ENCODE results near the gene PDE7B. TPM values are rescaled to one million over a fixed set of nuclear protein-coding genes. Genes with fewer than 3 reads are reported as not detected.
"Not testable (repeated sequence)": the region's sequence is repeated elsewhere in the genome, so short reads cannot be mapped to it uniquely, and the experiment has no call there.

PDE7B gene
- total RNA-seq, 2 experiments from 2014 or later = 0.73 to 1.1 TPM

DNA sequence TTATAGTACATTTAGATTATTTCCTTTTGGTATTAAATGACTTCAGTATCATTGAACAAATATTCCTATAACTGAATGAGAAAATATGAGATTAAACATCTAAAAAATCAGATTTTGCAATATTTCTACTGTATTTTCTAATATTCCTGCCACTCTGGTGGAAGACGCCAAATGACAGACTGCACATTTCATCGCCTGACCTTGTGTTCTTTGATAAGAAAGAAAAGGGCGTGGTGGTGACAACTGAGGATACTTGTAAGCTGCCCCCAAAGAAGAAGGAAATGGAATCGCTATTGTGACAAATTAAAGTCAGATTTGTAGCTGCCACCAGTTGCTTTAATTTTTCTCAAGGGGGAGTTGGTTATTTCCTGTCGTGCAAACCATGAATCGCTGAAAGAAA lies 267.3 kb downstream of the PDE7B start:
- no peaks in the 10 kb centered on the region for H3K27me3 Mint-ChIP-seq
- intact Hi-C loops (cut with DNase I, micrococcal nuclease) = no loop called here
- DNase-seq = no peak
- no peaks in the 10 kb centered on the region for H3K4me1 Mint-ChIP-seq
- no peak overlapping the region for H3K27ac Mint-ChIP-seq
- ChIA-PET CTCF (interaction anchor here (0.6 kb wide), 1 partner anchor 14 kb away, joined by 3 read pairs; no protein-coding TSS in a partner anchor), POLR2A (no interaction called here)
- ATAC-seq = no peak
- no peaks in the 10 kb centered on the region for H3K9me3 Mint-ChIP-seq (ENCODE audit: low read depth)
- no peaks in the 10 kb centered on the region for H3K36me3 Mint-ChIP-seq (ENCODE audit: low read depth)
- no peak overlapping the region for H3K4me3 Mint-ChIP-seq

- Mint-ChIP-seq H3K4me1 (no peaks in the 10 kb centered on the region), H3K9me3 (ENCODE audit: low read depth) (no peaks in the 10 kb centered on the region), H3K27me3 (no peaks in the 10 kb centered on the region), H3K27ac (no peak overlapping the region), H3K4me3 (no peak overlapping the region), H3K36me3 (ENCODE audit: low read depth) (no peaks in the 10 kb centered on the region)
- intact Hi-C loops (cut with DNase I, micrococcal nuclease) = no loop called here
- ATAC-seq (no peak), DNase-seq (no peak)
- CTCF ChIA-PET = interaction anchor here (1.5 to 1.7 kb wide), 2 partner anchors 30 to 103 kb away, joined by 4 read pairs; no protein-coding TSS in a partner anchor
- POLR2A ChIA-PET = no interaction called here
Measured at GRCh38 chr6:136123468-136123867, 272.0 kb downstream of the PDE7B start.

- Mint-ChIP-seq H3K4me3 (no peak overlapping the region), H3K27me3 (no peaks in the 10 kb centered on the region), H3K27ac (no peak overlapping the region), H3K36me3 (ENCODE audit: low read depth) (no peaks in the 10 kb centered on the region), H3K9me3 (ENCODE audit: low read depth) (no peaks in the 10 kb centered on the region), H3K4me1 (no peaks in the 10 kb centered on the region)
- ChIA-PET POLR2A (no interaction called here), CTCF (no interaction called here)
- DNase-seq (no peak), ATAC-seq (no peak)
- intact Hi-C loops (cut with DNase I, micrococcal nuclease) = no loop called here
Measured at GRCh38 chr6:136125585-136125984, 274.1 kb downstream of the PDE7B start.

GRCh38 chr6:136127873-136128272 lies 276.4 kb downstream of the PDE7B start:
- ATAC-seq (no peak), DNase-seq (no peak)
- no peaks in the 10 kb centered on the region for H3K4me1 Mint-ChIP-seq
- intact Hi-C loops (cut with DNase I, micrococcal nuclease) = no loop called here
- ChIA-PET CTCF (interaction anchor here (0.7 kb wide), 1 partner anchor 160 kb away, joined by 3 read pairs; no protein-coding TSS in a partner anchor), POLR2A (no interaction called here)
- H3K27me3 Mint-ChIP-seq = no peaks in the 10 kb centered on the region
- no peaks in the 10 kb centered on the region for H3K9me3 Mint-ChIP-seq (ENCODE audit: low read depth)
- no peak overlapping the region for H3K4me3 Mint-ChIP-seq
- H3K27ac Mint-ChIP-seq = no peak overlapping the region
- H3K36me3 Mint-ChIP-seq (ENCODE audit: low read depth) = no peaks in the 10 kb centered on the region

- Mint-ChIP-seq H3K9me3 (ENCODE audit: low read depth) (no peaks in the 10 kb centered on the region), H3K4me3 (no peak overlapping the region), H3K27ac (no peak overlapping the region), H3K36me3 (ENCODE audit: low read depth) (no peaks in the 10 kb centered on the region), H3K4me1 (no peaks in the 10 kb centered on the region), H3K27me3 (no peaks in the 10 kb centered on the region)
- ChIA-PET POLR2A (no interaction called here), CTCF (interaction anchor here (0.7 kb wide), 1 partner anchor 15 kb away, joined by 3 read pairs; no protein-coding TSS in a partner anchor)
- DNase-seq = no peak
- intact Hi-C loops (cut with DNase I, micrococcal nuclease) = no loop called here
- ATAC-seq = no peak
Measured at GRCh38 chr6:136129365-136129764, 277.9 kb downstream of the PDE7B start.

DNA sequence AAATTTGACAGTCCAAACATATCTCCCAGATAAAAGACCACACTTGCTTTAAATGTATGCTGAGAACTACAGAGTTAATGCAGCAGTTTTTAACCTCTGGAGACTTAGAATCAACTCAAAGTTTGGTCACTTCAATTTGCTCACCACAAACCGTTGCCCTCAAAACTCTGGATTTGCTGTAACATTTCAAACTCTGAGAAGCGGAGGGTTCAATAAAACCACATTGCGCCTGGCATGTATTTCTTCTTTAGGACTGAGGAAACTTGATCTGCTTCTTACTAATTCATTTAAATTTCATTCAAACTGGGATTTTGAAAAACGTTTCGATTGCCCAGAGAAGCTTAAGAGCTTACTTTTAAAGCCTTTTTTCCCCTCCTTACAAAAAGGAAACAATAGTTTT lies 282.8 kb downstream of the PDE7B start:
- no peaks in the 10 kb centered on the region for H3K4me1 Mint-ChIP-seq
- H3K36me3 Mint-ChIP-seq (ENCODE audit: low read depth) = no peaks in the 10 kb centered on the region
- ATAC-seq (no peak), DNase-seq (no peak)
- no peak overlapping the region for H3K4me3 Mint-ChIP-seq
- no peaks in the 10 kb centered on the region for H3K27me3 Mint-ChIP-seq
- POLR2A ChIA-PET = no interaction called here
- CTCF ChIA-PET = no interaction called here
- no peak overlapping the region for H3K27ac Mint-ChIP-seq
- no peaks in the 10 kb centered on the region for H3K9me3 Mint-ChIP-seq (ENCODE audit: low read depth)
- intact Hi-C loops (cut with DNase I, micrococcal nuclease) = no loop called here

GRCh38 chr6:136134751-136135150 lies 283.2 kb downstream of the PDE7B start:
- ChIA-PET CTCF (interaction anchor here (0.6 to 0.7 kb wide), 2 partner anchors 45 to 150 kb away, joined by 4 read pairs; no protein-coding TSS in a partner anchor), POLR2A (no interaction called here)
- intact Hi-C loops (cut with DNase I, micrococcal nuclease) = no loop called here
- no peaks in the 10 kb centered on the region for H3K36me3 Mint-ChIP-seq (ENCODE audit: low read depth)
- no peaks in the 10 kb centered on the region for H3K27me3 Mint-ChIP-seq
- no peaks in the 10 kb centered on the region for H3K9me3 Mint-ChIP-seq (ENCODE audit: low read depth)
- no peak for ATAC-seq
- no peak overlapping the region for H3K4me3 Mint-ChIP-seq
- no peak overlapping the region for H3K27ac Mint-ChIP-seq
- no peak for DNase-seq
- H3K4me1 Mint-ChIP-seq = no peaks in the 10 kb centered on the region

- Mint-ChIP-seq H3K27me3 (no peaks in the 10 kb centered on the region), H3K36me3 (ENCODE audit: low read depth) (no peaks in the 10 kb centered on the region), H3K27ac (no peak overlapping the region), H3K9me3 (ENCODE audit: low read depth) (no peaks in the 10 kb centered on the region), H3K4me1 (no peaks in the 10 kb centered on the region), H3K4me3 (no peak overlapping the region)
- POLR2A ChIA-PET = no interaction called here
- intact Hi-C loops (cut with DNase I, micrococcal nuclease) = no loop called here
- ATAC-seq (no peak), DNase-seq (no peak)
- CTCF ChIA-PET = no interaction called here
Measured at GRCh38 chr6:136136274-136136673, 284.8 kb downstream of the PDE7B start.

DNA sequence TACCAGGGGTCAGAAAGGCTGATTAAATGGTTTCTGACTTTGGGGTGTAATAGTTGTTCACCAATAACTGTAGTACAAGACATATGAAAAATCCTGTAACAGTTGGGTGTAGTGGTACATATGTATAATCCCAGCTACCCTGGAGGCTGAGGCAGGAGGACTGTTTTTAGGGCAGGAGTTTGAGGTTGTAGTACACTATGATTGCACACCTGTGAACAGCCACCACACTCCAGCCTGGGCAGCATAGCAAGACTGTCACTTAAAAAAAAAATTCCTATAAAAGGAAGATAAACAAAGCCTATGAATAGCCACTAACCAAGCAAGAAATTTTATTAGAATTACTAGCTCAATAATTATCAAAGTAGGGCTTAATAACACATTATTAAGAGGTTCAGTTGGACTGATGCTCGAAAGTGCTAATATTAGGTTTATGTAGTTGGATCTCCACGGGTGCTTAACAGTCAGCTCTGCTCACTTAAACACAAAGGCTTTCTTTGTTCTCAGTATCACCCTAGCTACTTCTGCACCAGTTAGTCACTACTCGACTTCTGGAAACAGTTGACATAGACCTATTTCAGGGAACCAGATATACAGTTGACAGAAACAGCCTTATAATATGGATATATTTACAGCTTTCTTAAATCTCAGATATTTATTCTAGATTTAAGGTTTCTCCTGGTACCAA lies 285.6 kb downstream of the PDE7B start:
- ATAC-seq = no peak
- DNase-seq = no peak
- Mint-ChIP-seq H3K4me1 (no peaks in the 10 kb centered on the region), H3K9me3 (ENCODE audit: low read depth) (peaks cover 7% of the 10 kb centered on the region), H3K27ac (no peak overlapping the region), H3K27me3 (no peaks in the 10 kb centered on the region), H3K36me3 (ENCODE audit: low read depth) (peaks cover 2% of the 10 kb centered on the region), H3K4me3 (no peak overlapping the region)
- CTCF ChIA-PET = no interaction called here
- intact Hi-C loops (cut with DNase I, micrococcal nuclease) = no loop called here
- POLR2A ChIA-PET = no interaction called here

DNA sequence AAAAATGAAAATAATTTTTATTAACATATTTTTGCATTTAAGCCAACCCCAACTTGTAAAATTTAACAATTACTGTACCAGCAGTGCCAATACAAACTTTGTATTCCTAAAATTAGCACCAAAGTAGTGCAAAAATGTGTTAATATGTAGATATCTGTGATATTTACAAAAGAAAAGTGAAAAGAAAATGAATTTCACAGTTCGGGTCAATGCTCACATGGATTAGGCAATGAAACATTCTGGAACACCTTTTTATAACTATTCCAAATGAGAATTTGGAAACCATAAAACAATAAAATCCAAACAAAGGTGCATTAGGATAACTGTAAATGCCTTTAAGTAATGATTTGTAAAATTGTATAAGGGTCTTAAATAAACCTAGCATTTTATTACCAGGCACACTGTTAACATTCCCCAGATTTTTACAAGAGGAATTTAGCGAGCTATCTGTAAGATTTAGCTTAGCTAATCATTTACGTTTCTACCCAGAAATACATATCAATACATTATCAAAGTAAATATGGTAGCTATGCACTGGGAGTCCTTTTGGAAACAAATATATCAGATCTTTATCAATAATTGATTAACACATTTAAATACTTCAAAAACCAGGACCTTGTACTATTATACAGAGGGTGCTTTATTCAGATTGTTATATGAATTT lies 286.4 kb downstream of the PDE7B start:
- Mint-ChIP-seq H3K4me3 (no peak overlapping the region), H3K36me3 (ENCODE audit: low read depth) (peaks cover 2% of the 10 kb centered on the region), H3K9me3 (ENCODE audit: low read depth) (peaks cover 9% of the 10 kb centered on the region), H3K4me1 (no peaks in the 10 kb centered on the region), H3K27me3 (no peaks in the 10 kb centered on the region), H3K27ac (no peak overlapping the region)
- intact Hi-C loops (cut with DNase I, micrococcal nuclease) = no loop called here
- POLR2A ChIA-PET = no interaction called here
- ATAC-seq = no peak
- CTCF ChIA-PET = interaction anchor here (1.0 to 1.5 kb wide), 3 partner anchors 13 to 89 kb away, joined by 3 to 4 read pairs (median 3); no protein-coding TSS in a partner anchor
- DNase-seq = no peak

DNA sequence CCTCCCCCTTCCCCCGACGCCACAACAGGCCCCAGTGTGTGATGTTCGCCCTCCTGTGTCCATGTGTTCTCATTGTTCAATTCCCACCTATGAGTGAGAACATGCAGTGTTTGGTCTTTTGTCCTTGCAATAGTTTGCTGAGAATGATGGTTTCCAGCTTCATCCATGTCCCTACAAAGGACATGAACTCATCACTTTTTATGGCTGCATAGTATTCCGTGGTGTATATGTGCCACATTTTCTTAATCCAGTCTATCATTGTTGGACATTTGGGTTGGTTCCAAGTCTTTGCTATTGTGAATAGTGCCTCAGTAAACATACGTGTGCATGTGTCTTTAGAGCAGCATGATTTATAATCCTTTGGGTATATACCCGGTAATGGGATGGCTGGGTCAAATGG lies 287.6 kb downstream of the PDE7B start:
- POLR2A ChIA-PET, ATAC-seq: not testable (repeated sequence)

More for the DNA sequence above, 287.6 kb downstream of the PDE7B start:
- H3K27me3 Mint-ChIP-seq; H3K36me3 Mint-ChIP-seq (ENCODE audit: low read depth); intact Hi-C loops (cut with DNase I, micrococcal nuclease); H3K27ac Mint-ChIP-seq; DNase-seq; H3K4me1 Mint-ChIP-seq; H3K4me3 Mint-ChIP-seq; H3K9me3 Mint-ChIP-seq (ENCODE audit: low read depth): not testable (repeated sequence)
- CTCF ChIA-PET = interaction anchor here (1.0 to 1.5 kb wide), 3 partner anchors 12 to 62 kb away, joined by 3 to 5 read pairs (median 3); no protein-coding TSS in a partner anchor
